WTC11 (cell line): ENCODE results near the gene CD163. TPM values are rescaled to one million over a fixed set of nuclear protein-coding genes. Genes with fewer than 3 reads are reported as not detected.

Experiments used
- ATAC-seq: fragments of 200-7000 bp; cut with Tn5 transposase; 2 replicates; pipeline ENCODE4 v1.10.0; 2021; ENCODE audit warnings: mild to moderate bottlenecking, moderate library complexity
- CTCF ChIA-PET: fragments of 300-600 bp; sonication (Branson Sonifier 250); formaldehyde crosslinking; loops from one replicate; lab custom pipeline; 2021; ENCODE audit warnings: antibody characterized with exemption; lab: Charles Lee
- POLR2A ChIA-PET: fragments of 350-600 bp; sonication (Branson Sonifier 250); formaldehyde crosslinking; loops from one replicate; lab custom pipeline; 2021; ENCODE audit warnings: antibody characterized with exemption; lab: Charles Lee
- DNase-seq: peaks from one replicate; pipeline ENCODE4 v3.0.0; 2021; ENCODE audit warnings: low spot score
- H3K27ac Mint-ChIP-seq: 2 replicates; pipeline ENCODE4 v1.8.0; 2021; ENCODE audit warnings: mixed read lengths
- H3K27me3 Mint-ChIP-seq: 2 replicates; pipeline ENCODE4 v1.8.0; 2021; ENCODE audit warnings: low read depth, mild to moderate bottlenecking, moderate library complexity, mixed read lengths
- H3K36me3 Mint-ChIP-seq: 2 replicates; pipeline ENCODE4 v1.8.0; 2021; ENCODE audit warnings: mixed read lengths
- H3K4me1 Mint-ChIP-seq: 2 replicates; pipeline ENCODE4 v1.8.0; 2022; ENCODE audit warnings: mixed read lengths
- H3K4me3 Mint-ChIP-seq: 2 replicates; pipeline ENCODE4 v1.8.0; 2021; ENCODE audit warnings: mild to moderate bottlenecking, moderate library complexity, mixed read lengths
- H3K9me3 Mint-ChIP-seq: 2 replicates; pipeline ENCODE4 v1.8.0; 2021; ENCODE audit warnings: mixed read lengths
- AR ChIP-seq: fragments of 250-450 bp; sonication (Bioruptor Pico); IDR thresholded peaks from 2 replicates; pipeline ENCODE4 v1.9.0; 2021; ENCODE audit warnings: mild to moderate bottlenecking
- CREB1 ChIP-seq: sonication (generic); formaldehyde crosslinking; IDR thresholded peaks from 2 replicates; pipeline ENCODE4 v1.8.0; 2023; ENCODE audit warnings: mild to moderate bottlenecking, missing genetic modification reagents
- CTCF ChIP-seq: fragments of 200-600 bp; IDR thresholded peaks from 2 replicates; pipeline ENCODE4 v1.8.0; 2022; ENCODE audit warnings: antibody characterized with exemption
- E2F5 ChIP-seq: sonication (generic); formaldehyde crosslinking; IDR thresholded peaks from 2 replicates; pipeline ENCODE4 v1.8.1; 2022; ENCODE audit warnings: mild to moderate bottlenecking, moderate library complexity, missing genetic modification reagents
- ERG ChIP-seq: fragments of 250-450 bp; sonication (Bioruptor Pico); IDR thresholded peaks from 2 replicates; pipeline ENCODE4 v1.8.0; 2021; ENCODE audit warnings: mild to moderate bottlenecking
- ESRRA ChIP-seq: sonication (generic); formaldehyde crosslinking; IDR thresholded peaks from 2 replicates; pipeline ENCODE4 v1.8.1; 2022; ENCODE audit warnings: mild to moderate bottlenecking, missing genetic modification reagents, borderline replicate concordance
- FOXK1 ChIP-seq: sonication (generic); formaldehyde crosslinking; IDR thresholded peaks from 2 replicates; pipeline ENCODE4 v1.8.0; 2022; ENCODE audit warnings: mild to moderate bottlenecking, moderate library complexity, missing genetic modification reagents
- GRHL2 ChIP-seq: fragments of 250-450 bp; sonication (Bioruptor Pico); IDR thresholded peaks from 2 replicates; pipeline ENCODE4 v1.8.0; 2022; ENCODE audit warnings: mild to moderate bottlenecking, moderate library complexity; ENCODE audit not compliant: insufficient replicate concordance, severe bottlenecking
- HMGA2 ChIP-seq: fragments of 250-450 bp; sonication (Bioruptor Pico); IDR thresholded peaks from 2 replicates; pipeline ENCODE4 v1.4.0; 2021; ENCODE audit warnings: mild to moderate bottlenecking, moderate library complexity
- MYBL2 ChIP-seq: sonication (generic); formaldehyde crosslinking; IDR thresholded peaks from 2 replicates; pipeline ENCODE4 v1.8.1; 2023; ENCODE audit warnings: mild to moderate bottlenecking, moderate library complexity, missing genetic modification reagents
- NFE2L1 ChIP-seq: sonication (generic); formaldehyde crosslinking; IDR thresholded peaks from 2 replicates; pipeline ENCODE4 v1.8.1; 2023; ENCODE audit warnings: missing genetic modification reagents
- NFYB ChIP-seq: sonication (generic); formaldehyde crosslinking; conservative IDR thresholded peaks from 2 replicates; pipeline ENCODE4 v1.8.0; 2022; ENCODE audit warnings: low read depth, missing genetic modification reagents
- NR2C2 ChIP-seq: sonication (generic); formaldehyde crosslinking; IDR thresholded peaks from 2 replicates; pipeline ENCODE4 v1.8.0; 2022; ENCODE audit warnings: mild to moderate bottlenecking, missing genetic modification reagents
- PREB ChIP-seq: sonication (generic); formaldehyde crosslinking; IDR thresholded peaks from 2 replicates; pipeline ENCODE4 v1.8.1; 2022; ENCODE audit warnings: mild to moderate bottlenecking, missing genetic modification reagents, moderate library complexity, borderline replicate concordance
- SMAD3 ChIP-seq: sonication (generic); formaldehyde crosslinking; IDR thresholded peaks from 2 replicates; pipeline ENCODE4 v1.8.0; 2022; ENCODE audit warnings: missing genetic modification reagents, mild to moderate bottlenecking, borderline replicate concordance
- SMAD4 ChIP-seq: sonication (generic); formaldehyde crosslinking; IDR thresholded peaks from 2 replicates; pipeline ENCODE4 v1.8.0; 2022; ENCODE audit warnings: mild to moderate bottlenecking, missing genetic modification reagents
- SOX15 ChIP-seq: fragments of 250-450 bp; sonication (Bioruptor Pico); IDR thresholded peaks from 2 replicates; pipeline ENCODE4 v1.9.0; 2021; ENCODE audit warnings: mild to moderate bottlenecking
- SP1 ChIP-seq: sonication (generic); formaldehyde crosslinking; conservative IDR thresholded peaks from 2 replicates; pipeline ENCODE4 v1.8.1; 2022; ENCODE audit warnings: missing genetic modification reagents
- ZNF219 ChIP-seq: sonication (generic); formaldehyde crosslinking; IDR thresholded peaks from 2 replicates; pipeline ENCODE4 v1.8.0; 2023; ENCODE audit warnings: missing genetic modification reagents, mild to moderate bottlenecking, borderline replicate concordance
- ZNF416 ChIP-seq: fragments of 250-450 bp; sonication (Bioruptor Pico); IDR thresholded peaks from 2 replicates; pipeline ENCODE4 v1.9.0; 2021; ENCODE audit warnings: mild to moderate bottlenecking, inconsistent platforms
- ZNF425 ChIP-seq: fragments of 250-450 bp; sonication (Bioruptor Pico); conservative IDR thresholded peaks from 2 replicates; pipeline ENCODE4 v1.9.0; 2021; ENCODE audit warnings: mild to moderate bottlenecking
- total RNA-seq: library from RNA; stranded (reverse); gene quantifications from 3 replicates; pipeline ENCODE4 v1.2.3, GENCODE V29; 2021

The CD163 gene
- total RNA-seq, 1 experiment from 2014 or later = 0.77 TPM

- no peaks in the 10 kb centered on the region for H3K27me3 Mint-ChIP-seq
- no peaks in the 10 kb centered on the region for H3K36me3 Mint-ChIP-seq
- no peak overlapping the region for H3K4me3 Mint-ChIP-seq
- TF ChIP-seq FOXK1 (CRISPR knock-in tag) (no peak), AR (CRISPR knock-in tag) (no peak), GRHL2 (CRISPR knock-in tag) (no peak), SMAD3 (CRISPR knock-in tag) (no peak), CREB1 (CRISPR knock-in tag) (no peak), E2F5 (CRISPR knock-in tag) (no peak), ESRRA (CRISPR knock-in tag) (no peak), CTCF (no peak), PREB (CRISPR knock-in tag) (no peak)
- CTCF ChIA-PET = no interaction called here
- POLR2A ChIA-PET = interaction anchor here (0.6 kb wide), 1 partner anchor 235 kb away, joined by 4 read pairs; no protein-coding TSS in a partner anchor
- H3K27ac Mint-ChIP-seq = no peak overlapping the region
- peaks cover 5% of the 10 kb centered on the region for H3K4me1 Mint-ChIP-seq
- no peaks in the 10 kb centered on the region for H3K9me3 Mint-ChIP-seq
- no peak for DNase-seq
- ATAC-seq = no peak
These were observed 43.6 kb downstream of the CD163 start for GRCh38 chr12:7459973-7460372.

GRCh38 chr12:7451756-7452155, 51.8 kb downstream of the CD163 start:
- no peak for DNase-seq
- ChIA-PET POLR2A (no interaction called here), CTCF (no interaction called here)
- Mint-ChIP-seq H3K27ac (no peak overlapping the region), H3K4me1 (no peaks in the 10 kb centered on the region), H3K27me3 (no peaks in the 10 kb centered on the region), H3K4me3 (no peak overlapping the region), H3K36me3 (no peaks in the 10 kb centered on the region), H3K9me3 (no peaks in the 10 kb centered on the region)
- TF ChIP-seq SOX15 (CRISPR knock-in tag) (no peak), ERG (CRISPR knock-in tag) (no peak), SMAD4 (CRISPR knock-in tag) (no peak), ZNF425 (CRISPR knock-in tag) (no peak), ZNF219 (CRISPR knock-in tag) (no peak), MYBL2 (CRISPR knock-in tag) (no peak), ZNF416 (CRISPR knock-in tag) (no peak), NR2C2 (CRISPR knock-in tag) (no peak), SP1 (CRISPR knock-in tag) (no peak), HMGA2 (CRISPR knock-in tag) (no peak), FOXK1 (CRISPR knock-in tag) (no peak), NFYB (CRISPR knock-in tag) (no peak), NFE2L1 (CRISPR knock-in tag) (no peak)
- ATAC-seq = no peak
